HepG2 (cell line): ENCODE measurements around the gene SEMA7A. TPM values are rescaled to one million over a fixed set of nuclear protein-coding genes. Genes with fewer than 3 reads are reported as not detected.

Experiments used
- JUND ChIP-seq: sonication (generic); formaldehyde crosslinking; IDR thresholded peaks from 2 replicates; pipeline ENCODE4 v1.8.0; 2022; ENCODE audit warnings: mild to moderate bottlenecking, missing genetic modification reagents
- NCOA2 ChIP-seq: sonication (generic); formaldehyde crosslinking; IDR thresholded peaks from 2 replicates; pipeline ENCODE4 v1.8.0; 2022; ENCODE audit warnings: inconsistent platforms
- PAX8 ChIP-seq: sonication (generic); formaldehyde crosslinking; IDR thresholded peaks from 2 replicates; pipeline ENCODE4 v1.8.0; 2022; ENCODE audit warnings: mild to moderate bottlenecking, missing genetic modification reagents, borderline replicate concordance
- YEATS4 ChIP-seq: sonication (generic); formaldehyde crosslinking; IDR thresholded peaks from 2 replicates; pipeline ENCODE4 v1.4.0; 2020; ENCODE audit warnings: missing genetic modification reagents, borderline replicate concordance
- ZKSCAN8 ChIP-seq: IDR thresholded peaks from 2 replicates; pipeline ENCODE4 v1.6.1; 2016; ENCODE audit warnings: borderline replicate concordance, missing genetic modification reagents, missing compliant biosample characterization
- ZNF121 ChIP-seq: sonication (generic); formaldehyde crosslinking; IDR thresholded peaks from 2 replicates; pipeline ENCODE4 v1.5.0; 2020; ENCODE audit warnings: mild to moderate bottlenecking, missing genetic modification reagents
- ZNF350 ChIP-seq: sonication (generic); formaldehyde crosslinking; IDR thresholded peaks from 2 replicates; pipeline ENCODE4 v1.4.0; 2020; ENCODE audit warnings: mild to moderate bottlenecking, low read depth, missing genetic modification reagents, borderline replicate concordance
- ZNF430 ChIP-seq: sonication (generic); formaldehyde crosslinking; IDR thresholded peaks from 2 replicates; pipeline ENCODE4 v1.9.0; 2021; ENCODE audit warnings: mild to moderate bottlenecking, missing genetic modification reagents
- ZNF441 ChIP-seq: sonication (generic); formaldehyde crosslinking; IDR thresholded peaks from 2 replicates; pipeline ENCODE4 v1.7.0; 2021; ENCODE audit warnings: missing genetic modification reagents, borderline replicate concordance
- ZNF496 ChIP-seq: sonication (generic); formaldehyde crosslinking; IDR thresholded peaks from 2 replicates; pipeline ENCODE4 v1.8.1; 2023; ENCODE audit warnings: mild to moderate bottlenecking, moderate library complexity, missing genetic modification reagents; ENCODE audit not compliant: insufficient replicate concordance
- ZNF670 ChIP-seq: sonication (generic); formaldehyde crosslinking; IDR thresholded peaks from 2 replicates; pipeline ENCODE4 v1.8.0; 2022; ENCODE audit warnings: mild to moderate bottlenecking, missing genetic modification reagents, borderline replicate concordance
- ZNF678 ChIP-seq: sonication (generic); formaldehyde crosslinking; IDR thresholded peaks from 2 replicates; pipeline ENCODE4 v1.4.0; 2020; ENCODE audit warnings: mild to moderate bottlenecking, missing genetic modification reagents
- polyA plus RNA-seq, 8 experiments: library from polyadenylated mRNA; depleted of rRNA in 3 of 8; stranded (reverse) in 7 of 8; unstranded in 1 of 8; fragments of >200 nt; fragmentation: Illumina TruSeq in 4 of 8; extraction: Trizol in 4 of 8; gene quantifications; 2 replicates each; pipeline versions ENCODE4 v1.2.1 to v1.2.3, GENCODE V29; 2011 to 2016; ENCODE audit warnings: low read depth in 4 of 8, missing spikeins in 1 of 8, mixed read lengths in 1 of 8; ENCODE audit not compliant: insufficient read depth in 1 of 8
- total RNA-seq, 5 experiments: library from RNA; depleted of rRNA; stranded (reverse); fragments of >200 nt; fragmentation: Illumina TruSeq; extraction: Trizol; gene quantifications; 2 replicates each; pipeline ENCODE4 v1.2.3, GENCODE V29; 2016; ENCODE audit warnings: low read depth in 1 of 5
- TF ChIP-seq, protein P1 (sequence below): sonication (generic); formaldehyde crosslinking; IDR thresholded peaks from 2 replicates; pipeline ENCODE4 v1.5.1; 2020; ENCODE audit warnings: mild to moderate bottlenecking, missing genetic modification reagents, borderline replicate concordance
- TF ChIP-seq, protein P2 (sequence below): sonication (generic); formaldehyde crosslinking; conservative IDR thresholded peaks from 2 replicates; pipeline ENCODE4 v1.8.0; 2022; ENCODE audit warnings: missing genetic modification reagents
- TF ChIP-seq, protein P3 (sequence below): sonication (generic); formaldehyde crosslinking; IDR thresholded peaks from 2 replicates; pipeline ENCODE4 v1.4.0; 2020; ENCODE audit warnings: missing genetic modification reagents, borderline replicate concordance
- TF ChIP-seq, protein P4 (sequence below): sonication (generic); formaldehyde crosslinking; IDR thresholded peaks from 2 replicates; pipeline ENCODE4 v1.4.0; 2020; ENCODE audit warnings: mild to moderate bottlenecking, low read depth, missing genetic modification reagents

SEMA7A gene
- total and polyA plus RNA-seq, 2 of the 13 experiments (the other 11 are each of a cell fraction or from before 2014, with no cell fraction given) = 9.0 to 15.8 TPM

DNA sequence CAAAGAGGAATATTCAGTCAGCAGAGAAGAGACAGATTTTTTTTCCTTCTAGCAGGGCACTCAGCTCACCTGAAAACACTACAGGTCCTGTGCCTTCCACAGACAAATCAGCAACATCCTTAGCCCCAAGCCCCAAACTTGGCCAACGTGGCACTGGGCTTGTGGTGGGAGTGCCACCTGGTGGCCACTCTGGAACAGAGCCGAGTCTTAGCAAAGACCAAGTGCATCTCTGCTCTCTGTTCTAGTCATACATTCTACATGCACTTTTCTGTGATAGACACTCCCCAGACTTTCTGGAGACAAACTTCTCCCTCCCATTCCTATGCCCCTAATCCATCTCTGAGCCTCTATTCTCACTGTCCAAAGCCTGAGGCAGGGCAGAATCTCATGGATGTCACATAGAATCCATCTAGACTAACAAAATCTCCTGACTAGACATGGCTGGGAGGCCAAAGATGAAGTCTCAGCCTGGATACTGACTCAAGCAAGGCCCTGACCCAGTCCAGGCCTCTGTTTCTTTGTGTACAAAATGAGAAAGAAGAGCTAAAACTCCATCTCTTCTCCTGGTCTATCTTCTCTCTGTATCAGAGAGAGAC is 5.1 kb upstream of the SEMA7A start (continued):
- TF ChIP-seq ZNF441 (CRISPR knock-in tag) = no peak
- TF ChIP-seq, protein P1, sequence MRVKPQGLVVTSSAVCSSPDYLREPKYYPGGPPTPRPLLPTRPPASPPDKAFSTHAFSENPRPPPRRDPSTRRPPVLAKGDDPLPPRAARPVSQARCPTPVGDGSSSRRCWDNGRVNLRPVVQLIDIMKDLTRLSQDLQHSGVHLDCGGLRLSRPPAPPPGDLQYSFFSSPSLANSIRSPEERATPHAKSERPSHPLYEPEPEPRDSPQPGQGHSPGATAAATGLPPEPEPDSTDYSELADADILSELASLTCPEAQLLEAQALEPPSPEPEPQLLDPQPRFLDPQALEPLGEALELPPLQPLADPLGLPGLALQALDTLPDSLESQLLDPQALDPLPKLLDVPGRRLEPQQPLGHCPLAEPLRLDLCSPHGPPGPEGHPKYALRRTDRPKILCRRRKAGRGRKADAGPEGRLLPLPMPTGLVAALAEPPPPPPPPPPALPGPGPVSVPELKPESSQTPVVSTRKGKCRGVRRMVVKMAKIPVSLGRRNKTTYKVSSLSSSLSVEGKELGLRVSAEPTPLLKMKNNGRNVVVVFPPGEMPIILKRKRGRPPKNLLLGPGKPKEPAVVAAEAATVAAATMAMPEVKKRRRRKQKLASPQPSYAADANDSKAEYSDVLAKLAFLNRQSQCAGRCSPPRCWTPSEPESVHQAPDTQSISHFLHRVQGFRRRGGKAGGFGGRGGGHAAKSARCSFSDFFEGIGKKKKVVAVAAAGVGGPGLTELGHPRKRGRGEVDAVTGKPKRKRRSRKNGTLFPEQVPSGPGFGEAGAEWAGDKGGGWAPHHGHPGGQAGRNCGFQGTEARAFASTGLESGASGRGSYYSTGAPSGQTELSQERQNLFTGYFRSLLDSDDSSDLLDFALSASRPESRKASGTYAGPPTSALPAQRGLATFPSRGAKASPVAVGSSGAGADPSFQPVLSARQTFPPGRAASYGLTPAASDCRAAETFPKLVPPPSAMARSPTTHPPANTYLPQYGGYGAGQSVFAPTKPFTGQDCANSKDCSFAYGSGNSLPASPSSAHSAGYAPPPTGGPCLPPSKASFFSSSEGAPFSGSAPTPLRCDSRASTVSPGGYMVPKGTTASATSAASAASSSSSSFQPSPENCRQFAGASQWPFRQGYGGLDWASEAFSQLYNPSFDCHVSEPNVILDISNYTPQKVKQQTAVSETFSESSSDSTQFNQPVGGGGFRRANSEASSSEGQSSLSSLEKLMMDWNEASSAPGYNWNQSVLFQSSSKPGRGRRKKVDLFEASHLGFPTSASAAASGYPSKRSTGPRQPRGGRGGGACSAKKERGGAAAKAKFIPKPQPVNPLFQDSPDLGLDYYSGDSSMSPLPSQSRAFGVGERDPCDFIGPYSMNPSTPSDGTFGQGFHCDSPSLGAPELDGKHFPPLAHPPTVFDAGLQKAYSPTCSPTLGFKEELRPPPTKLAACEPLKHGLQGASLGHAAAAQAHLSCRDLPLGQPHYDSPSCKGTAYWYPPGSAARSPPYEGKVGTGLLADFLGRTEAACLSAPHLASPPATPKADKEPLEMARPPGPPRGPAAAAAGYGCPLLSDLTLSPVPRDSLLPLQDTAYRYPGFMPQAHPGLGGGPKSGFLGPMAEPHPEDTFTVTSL (CRISPR knock-in tag) = no peak
- no peak for TF ChIP-seq ZNF430 (CRISPR knock-in tag)
- peak; percentile 27; the same call in 1 of the 2 replicates for TF ChIP-seq ZNF350 (CRISPR knock-in tag)
- no peak for TF ChIP-seq PAX8
- no peak for TF ChIP-seq YEATS4
- TF ChIP-seq NCOA2 (CRISPR knock-in tag) = peak; percentile 48; the same call in 1 of the 2 replicates
- no peak for TF ChIP-seq ZNF121
- TF ChIP-seq, protein P2, sequence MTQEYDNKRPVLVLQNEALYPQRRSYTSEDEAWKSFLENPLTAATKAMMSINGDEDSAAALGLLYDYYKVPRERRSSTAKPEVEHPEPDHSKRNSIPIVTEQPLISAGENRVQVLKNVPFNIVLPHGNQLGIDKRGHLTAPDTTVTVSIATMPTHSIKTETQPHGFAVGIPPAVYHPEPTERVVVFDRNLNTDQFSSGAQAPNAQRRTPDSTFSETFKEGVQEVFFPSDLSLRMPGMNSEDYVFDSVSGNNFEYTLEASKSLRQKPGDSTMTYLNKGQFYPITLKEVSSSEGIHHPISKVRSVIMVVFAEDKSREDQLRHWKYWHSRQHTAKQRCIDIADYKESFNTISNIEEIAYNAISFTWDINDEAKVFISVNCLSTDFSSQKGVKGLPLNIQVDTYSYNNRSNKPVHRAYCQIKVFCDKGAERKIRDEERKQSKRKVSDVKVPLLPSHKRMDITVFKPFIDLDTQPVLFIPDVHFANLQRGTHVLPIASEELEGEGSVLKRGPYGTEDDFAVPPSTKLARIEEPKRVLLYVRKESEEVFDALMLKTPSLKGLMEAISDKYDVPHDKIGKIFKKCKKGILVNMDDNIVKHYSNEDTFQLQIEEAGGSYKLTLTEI = no peak
- no peak for TF ChIP-seq ZNF670 (CRISPR knock-in tag)
- no peak for TF ChIP-seq ZNF496 (CRISPR knock-in tag)
- TF ChIP-seq ZKSCAN8 (CRISPR knock-in tag) = 0 out of 2 replicates have a peak, but pooled peaks have one; percentile 58
- TF ChIP-seq ZNF678 = no peak
- TF ChIP-seq, protein P3, sequence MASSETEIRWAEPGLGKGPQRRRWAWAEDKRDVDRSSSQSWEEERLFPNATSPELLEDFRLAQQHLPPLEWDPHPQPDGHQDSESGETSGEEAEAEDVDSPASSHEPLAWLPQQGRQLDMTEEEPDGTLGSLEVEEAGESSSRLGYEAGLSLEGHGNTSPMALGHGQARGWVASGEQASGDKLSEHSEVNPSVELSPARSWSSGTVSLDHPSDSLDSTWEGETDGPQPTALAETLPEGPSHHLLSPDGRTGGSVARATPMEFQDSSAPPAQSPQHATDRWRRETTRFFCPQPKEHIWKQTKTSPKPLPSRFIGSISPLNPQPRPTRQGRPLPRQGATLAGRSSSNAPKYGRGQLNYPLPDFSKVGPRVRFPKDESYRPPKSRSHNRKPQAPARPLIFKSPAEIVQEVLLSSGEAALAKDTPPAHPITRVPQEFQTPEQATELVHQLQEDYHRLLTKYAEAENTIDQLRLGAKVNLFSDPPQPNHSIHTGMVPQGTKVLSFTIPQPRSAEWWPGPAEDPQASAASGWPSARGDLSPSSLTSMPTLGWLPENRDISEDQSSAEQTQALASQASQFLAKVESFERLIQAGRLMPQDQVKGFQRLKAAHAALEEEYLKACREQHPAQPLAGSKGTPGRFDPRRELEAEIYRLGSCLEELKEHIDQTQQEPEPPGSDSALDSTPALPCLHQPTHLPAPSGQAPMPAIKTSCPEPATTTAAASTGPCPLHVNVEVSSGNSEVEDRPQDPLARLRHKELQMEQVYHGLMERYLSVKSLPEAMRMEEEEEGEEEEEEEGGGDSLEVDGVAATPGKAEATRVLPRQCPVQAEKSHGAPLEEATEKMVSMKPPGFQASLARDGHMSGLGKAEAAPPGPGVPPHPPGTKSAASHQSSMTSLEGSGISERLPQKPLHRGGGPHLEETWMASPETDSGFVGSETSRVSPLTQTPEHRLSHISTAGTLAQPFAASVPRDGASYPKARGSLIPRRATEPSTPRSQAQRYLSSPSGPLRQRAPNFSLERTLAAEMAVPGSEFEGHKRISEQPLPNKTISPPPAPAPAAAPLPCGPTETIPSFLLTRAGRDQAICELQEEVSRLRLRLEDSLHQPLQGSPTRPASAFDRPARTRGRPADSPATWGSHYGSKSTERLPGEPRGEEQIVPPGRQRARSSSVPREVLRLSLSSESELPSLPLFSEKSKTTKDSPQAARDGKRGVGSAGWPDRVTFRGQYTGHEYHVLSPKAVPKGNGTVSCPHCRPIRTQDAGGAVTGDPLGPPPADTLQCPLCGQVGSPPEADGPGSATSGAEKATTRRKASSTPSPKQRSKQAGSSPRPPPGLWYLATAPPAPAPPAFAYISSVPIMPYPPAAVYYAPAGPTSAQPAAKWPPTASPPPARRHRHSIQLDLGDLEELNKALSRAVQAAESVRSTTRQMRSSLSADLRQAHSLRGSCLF (CRISPR knock-in tag) = no peak
- TF ChIP-seq, protein P4, sequence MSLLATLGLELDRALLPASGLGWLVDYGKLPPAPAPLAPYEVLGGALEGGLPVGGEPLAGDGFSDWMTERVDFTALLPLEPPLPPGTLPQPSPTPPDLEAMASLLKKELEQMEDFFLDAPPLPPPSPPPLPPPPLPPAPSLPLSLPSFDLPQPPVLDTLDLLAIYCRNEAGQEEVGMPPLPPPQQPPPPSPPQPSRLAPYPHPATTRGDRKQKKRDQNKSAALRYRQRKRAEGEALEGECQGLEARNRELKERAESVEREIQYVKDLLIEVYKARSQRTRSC (CRISPR knock-in tag) = no peak
- TF ChIP-seq JUND = no peak
